Measurements from ENCODE around the gene PILRB.

GRCh38 chr7:100369105-100369504 is 11.2 kb downstream of the PILRB start:
- no peak for TF ChIP-seq CTCF (IDR thresholded peaks at IDR 0.05)
- no peak for TF ChIP-seq TCF7L2 (IDR thresholded peaks at IDR 0.05; ENCODE audit: low read depth, low read length)
- TF ChIP-seq SIN3A (IDR thresholded peaks at IDR 0.05; ENCODE audit: borderline replicate concordance, insufficient read depth, low read depth, low read length) = no peak
